K562 (cell line): ENCODE measurements around the gene RNASET2. TPM values are rescaled to one million over a fixed set of nuclear protein-coding genes. Genes with fewer than 3 reads are reported as not detected.
"Not testable (repeated sequence)": the region's sequence is repeated elsewhere in the genome, so short reads cannot be mapped to it uniquely, and the experiment has no call there.

Experiments used
- ATAC-seq: fragments of 200-7000 bp; cut with Tn5 transposase; 3 replicates; pipeline ENCODE4 v1.9.1; 2020; ENCODE audit warnings: moderate library complexity
- BruUV-seq: library from RNA; stranded (reverse); fragments of 400-500 nt; replicated peaks from 2 replicates; lab custom pipeline; 2021; lab: Mats Ljungman, UMichigan
- CTCF ChIA-PET: fragments of 300-600 bp; formaldehyde crosslinking; extraction: SDS; loops from one replicate; lab custom pipeline; 2021; ENCODE audit warnings: low intra/inter-chr PET ratio; lab: Yijun Ruan, JAX
- POLR2A ChIA-PET: fragments of 300-600, 350-650 bp; sonication (Branson Sonifier 250); formaldehyde crosslinking; extraction: SDS; loops from one replicate; lab custom pipeline; 2021; ENCODE audit warnings: antibody characterized with exemption, inconsistent platforms; lab: Yijun Ruan, JAX
- DNase-seq, 4 experiments: peaks; one replicate each; pipeline versions ENCODE4 v3.0.0 to v3.0.0-alpha.2; 2011 to 2018; ENCODE audit warnings: low spot score in 3 of 4, mixed read lengths in 3 of 4; ENCODE audit errors: extremely low read depth in 1 of 4
- FAIRE-seq: peaks from 2 replicates; lab custom pipeline; 2011; peaks lifted over from hg19 to GRCh38; lab: Jason Lieb, UNC
- H2AFZ ChIP-seq: 2 replicates; pipeline ENCODE4 v1.6.0; 2011; ENCODE audit warnings: low read depth, low read length, control low read depth, inconsistent platforms
- H3K27ac ChIP-seq: fragments of 200-600 bp; 3 replicates; pipeline ENCODE4 v1.8.0; 2011; ENCODE audit warnings: low read depth, mild to moderate bottlenecking, control low read depth, inconsistent platforms, low read length, moderate library complexity, mixed read lengths; ENCODE audit errors: extremely low read depth
- H3K27me3 ChIP-seq, 2 experiments: fragments of 300-600 bp in 1 of 2; 2 replicates in 1 of 2; 3 replicates in 1 of 2; pipeline versions ENCODE4 v1.6.0 to v1.8.0; 2011; ENCODE audit warnings: inconsistent platforms in 2 of 2, low read length in 2 of 2, mild to moderate bottlenecking in 1 of 2, mixed read lengths in 1 of 2, moderate library complexity in 1 of 2; ENCODE audit not compliant: control insufficient read depth in 2 of 2, insufficient read depth in 2 of 2
- H3K36me3 ChIP-seq: fragments of 300-600 bp; 3 replicates; pipeline ENCODE4 v1.8.0; 2011; ENCODE audit warnings: mild to moderate bottlenecking, low read length, inconsistent platforms; ENCODE audit not compliant: control insufficient read depth, insufficient read depth
- H3K4me1 ChIP-seq, 2 experiments: fragments of 200-600 bp in 1 of 2; replicated peaks in 1 of 2; 2 replicates in 1 of 2; 3 replicates in 1 of 2; pipeline versions ENCODE4 v1.5.1 to v1.8.0; 2011; ENCODE audit warnings: inconsistent platforms in 2 of 2, low read length in 2 of 2, mild to moderate bottlenecking in 1 of 2, mixed read lengths in 1 of 2, moderate library complexity in 1 of 2; ENCODE audit not compliant: control insufficient read depth in 2 of 2, insufficient read depth in 2 of 2
- H3K4me2 ChIP-seq: 2 replicates; pipeline ENCODE4 v1.6.1; 2011; ENCODE audit warnings: low read length, control low read depth, inconsistent platforms, mixed read lengths; ENCODE audit not compliant: insufficient read depth
- H3K4me3 ChIP-seq: fragments of 200-600 bp; sonication (generic), shearing (Covaris generic); 2 replicates; pipeline ENCODE4 v1.5.1; 2016; ENCODE audit warnings: control low read depth, inconsistent platforms
- H3K79me2 ChIP-seq: fragments of 200-600 bp; 3 replicates; pipeline ENCODE4 v1.8.0; 2011; ENCODE audit warnings: low read length, inconsistent platforms; ENCODE audit not compliant: control insufficient read depth, insufficient read depth
- H3K9ac ChIP-seq, 2 experiments: 2 replicates each; pipeline versions ENCODE4 v1.6.0 to v1.6.1; 2011; ENCODE audit warnings: low read depth in 2 of 2, low read length in 2 of 2, control low read depth in 1 of 2, inconsistent platforms in 1 of 2, mild to moderate bottlenecking in 1 of 2, mixed read lengths in 1 of 2; ENCODE audit not compliant: insufficient read depth in 1 of 2
- H3K9me1 ChIP-seq: one replicate; pipeline ENCODE4 v1.6.0; 2011; ENCODE audit warnings: inconsistent platforms, mild to moderate bottlenecking, low read length, moderate library complexity; ENCODE audit not compliant: control insufficient read depth, insufficient read depth
- H3K9me3 ChIP-seq: replicated peaks from 2 replicates; pipeline ENCODE4 v1.5.1; 2011; ENCODE audit warnings: low read depth, low read length, inconsistent platforms; ENCODE audit not compliant: control insufficient read depth, insufficient read depth
- H4K20me1 ChIP-seq: replicated peaks from 2 replicates; pipeline ENCODE4 v1.6.1; 2011; ENCODE audit warnings: low read length, inconsistent platforms, mixed read lengths; ENCODE audit not compliant: control insufficient read depth, insufficient read depth
- ZNF354B ChIP-seq: fragments of 250-450 bp; sonication (Bioruptor Pico); IDR thresholded peaks from 2 replicates; pipeline ENCODE4 v1.4.0; 2020
- ZNF507 ChIP-seq: conservative IDR thresholded peaks from 2 replicates; pipeline ENCODE4 v1.6.1; 2017; ENCODE audit warnings: missing genetic modification characterization, missing compliant biosample characterization
- WGBS: fragments of 100-300 bp; shearing (Covaris generic); methylation state at CpG from one replicate; pipeline ENCODE4 v1.1.6; 2016; ENCODE audit warnings: low coverage, mixed read lengths; ENCODE audit not compliant: insufficient coverage; ENCODE audit errors: missing lambda C conversion rate; 5-methylcytosine and 5-hydroxymethylcytosine counted together
- in situ Hi-C: fragments of 300-500 bp; cut with MboI; formaldehyde crosslinking; loops from 4 replicates; pipeline ENCODE4 v1.15.0; 2018; ENCODE audit warnings: inconsistent platforms, mixed read lengths
- intact Hi-C: fragments of 100-400 bp; cut with micrococcal nuclease; formaldehyde crosslinking; loops from 2 replicates; pipeline ENCODE4 v1.14.2; 2022
- polyA plus RNA-seq, 8 experiments: library from polyadenylated mRNA; depleted of rRNA in 4 of 8; stranded (reverse) in 5 of 8; unstranded in 3 of 8; fragments of >200 nt; fragmentation: Nextera tagmentation in 2 of 8; fragmentation: Illumina TruSeq in 1 of 8; extraction: Ambion mirVana in 2 of 8; extraction: Trizol in 1 of 8; gene quantifications; 2 replicates each; pipeline versions ENCODE4 v1.2.1 to v1.2.3, GENCODE V29; 2011 to 2014; ENCODE audit warnings: inconsistent platforms in 1 of 8, missing spikeins in 1 of 8
- total RNA-seq, 7 experiments: library from RNA; depleted of rRNA in 6 of 7; stranded (reverse); fragments of >200 nt in 6 of 7; fragmentation: Illumina TruSeq in 2 of 7; extraction: Trizol in 2 of 7; gene quantifications; 2 replicates each; pipeline versions ENCODE4 v1.2.1 to v1.2.3, GENCODE V29; 2011 to 2021; ENCODE audit warnings: low replicate concordance in 1 of 7

The RNASET2 gene
- total and polyA plus RNA-seq, 9 of the 15 experiments (the other 6 are each of a cell fraction or from before 2014, with no cell fraction given): 7.4 to 141 (median 91.3) TPM

DNA sequence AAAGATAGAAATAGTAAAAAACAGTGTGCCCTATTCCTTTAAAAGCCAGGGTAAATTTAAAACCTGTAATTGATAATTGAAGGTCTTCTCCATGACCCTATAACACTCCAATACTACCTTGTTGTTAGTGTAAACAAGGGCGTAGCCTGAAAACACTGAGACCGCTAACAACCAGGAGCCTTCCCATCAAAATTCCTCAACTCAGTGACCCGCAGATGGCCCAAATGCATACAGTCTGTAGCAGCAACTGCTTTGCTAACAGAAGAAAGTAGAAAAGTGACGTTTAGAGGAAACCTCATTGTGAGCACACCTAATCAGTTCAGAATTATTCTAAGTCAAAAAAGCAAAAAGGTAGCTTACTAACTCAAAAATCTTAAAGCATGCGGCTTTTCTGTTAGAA, 63.9 kb downstream of the RNASET2 start:
- POLR2A ChIA-PET, CTCF ChIA-PET, intact Hi-C loops: not testable (repeated sequence)

GRCh38 chr6:166886773-166887172, 69.6 kb downstream of the RNASET2 start:
- WGBS: 2% methylated on average over 4 of the region's 4 CpGs
- H3K36me3 ChIP-seq, H3K79me2 ChIP-seq, CTCF ChIA-PET, H3K9me1 ChIP-seq, H3K27me3 ChIP-seq, BruUV-seq, H3K4me1 ChIP-seq, H3K9ac ChIP-seq: not testable (repeated sequence)
- peak; percentile 15; the same call in 1 of the 2 replicates for TF ChIP-seq ZNF354B
- TF ChIP-seq ZNF507 (tag): peak; percentile 95
- TF ChIP-seq, all 486 proteins: peak for 2; not testable (repeated sequence) for 484
- FAIRE-seq, H4K20me1 ChIP-seq, DNase-seq, H3K27ac ChIP-seq, H3K4me3 ChIP-seq, POLR2A ChIA-PET, H2AFZ ChIP-seq, in situ Hi-C loops, H3K4me2 ChIP-seq, intact Hi-C loops, ATAC-seq, H3K9me3 ChIP-seq: not testable (repeated sequence)

More for the DNA sequence above, 63.9 kb downstream of the RNASET2 start:
- WGBS: 23% methylated on average over 5 of the region's 5 CpGs
- H3K27ac ChIP-seq, in situ Hi-C loops, H3K36me3 ChIP-seq, FAIRE-seq, H3K79me2 ChIP-seq, ATAC-seq, H3K27me3 ChIP-seq, H2AFZ ChIP-seq, H3K9ac ChIP-seq, H3K4me2 ChIP-seq, H3K4me1 ChIP-seq, DNase-seq, H3K4me3 ChIP-seq, H3K9me1 ChIP-seq, H4K20me1 ChIP-seq, BruUV-seq, H3K9me3 ChIP-seq: not testable (repeated sequence)
